GM21390 (cell line): ENCODE results near the gene EDDM13.
"Not testable (repeated sequence)": the region's sequence is repeated elsewhere in the genome, so short reads cannot be mapped to it uniquely, and the experiment has no call there.

Experiments
- ATAC-seq: cut with Tn5 transposase; IDR thresholded peaks from one replicate; pipeline ENCODE4 v1.9.1; 2021; ENCODE audit not compliant: unreplicated experiment

The EDDM13 gene

DNA sequence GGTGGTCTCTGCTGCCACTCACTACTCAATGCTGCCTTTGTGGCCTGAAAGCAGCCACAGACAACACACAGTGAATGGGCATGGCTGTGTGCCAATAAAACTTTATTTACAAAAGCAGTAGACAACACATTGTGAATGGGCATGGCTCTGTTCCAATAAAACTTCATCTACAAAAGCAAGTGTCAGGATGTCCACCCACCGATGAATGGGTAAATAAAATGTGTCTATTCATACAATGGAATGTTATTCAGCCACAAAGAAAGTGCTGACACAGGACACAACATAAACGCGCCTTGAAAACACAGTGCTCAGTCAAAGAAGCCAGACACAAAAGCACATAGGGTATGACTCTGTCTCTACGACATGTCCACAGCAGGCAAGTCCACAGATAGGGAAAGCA lies 22.0 kb downstream of the EDDM13 start:
- ATAC-seq, result no peak

DNA sequence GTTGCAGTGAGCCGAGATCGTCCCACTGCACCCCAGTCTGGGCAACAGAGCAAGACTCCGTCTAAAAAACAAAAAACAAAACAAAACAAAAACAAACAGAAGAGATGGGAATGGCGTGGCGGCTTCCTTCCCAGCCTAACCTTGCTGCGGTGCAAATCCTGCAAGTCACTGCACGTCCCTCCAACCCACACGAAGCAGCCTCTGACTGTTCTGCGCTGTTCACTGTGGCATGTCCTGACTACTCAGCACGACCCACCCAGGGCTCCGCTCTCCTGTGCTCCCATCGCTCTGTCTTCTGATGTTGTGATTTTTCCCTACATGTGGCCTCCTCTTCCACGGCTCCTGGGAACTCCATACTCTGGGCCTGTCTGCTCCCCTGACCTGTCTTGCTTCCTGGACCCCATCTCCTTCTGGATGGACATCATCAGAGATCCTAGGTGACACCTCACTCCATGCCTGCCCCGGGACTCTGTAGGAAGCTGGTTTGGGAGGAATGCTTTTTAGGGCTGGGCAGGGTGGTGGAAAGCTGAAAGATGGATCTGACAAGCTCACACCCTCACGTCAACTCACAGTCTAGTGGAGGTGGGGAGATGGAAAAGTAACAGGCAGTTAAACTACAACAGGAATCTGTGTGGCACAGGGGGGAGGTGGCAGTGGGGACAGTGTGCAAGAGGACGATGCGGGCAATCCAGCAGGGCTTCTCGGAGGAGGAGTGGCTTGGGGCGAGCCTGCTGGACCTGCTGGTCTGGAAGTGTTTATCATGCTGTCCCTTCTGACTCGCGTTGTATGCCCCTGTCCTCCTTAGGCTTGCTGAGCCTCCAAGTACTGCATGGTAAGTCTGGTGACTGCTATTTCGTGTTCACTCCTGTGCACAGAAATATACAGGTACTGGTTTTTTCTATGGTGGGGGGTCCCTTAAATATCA lies 23.2 kb downstream of the EDDM13 start:
- ATAC-seq, result no peak

DNA sequence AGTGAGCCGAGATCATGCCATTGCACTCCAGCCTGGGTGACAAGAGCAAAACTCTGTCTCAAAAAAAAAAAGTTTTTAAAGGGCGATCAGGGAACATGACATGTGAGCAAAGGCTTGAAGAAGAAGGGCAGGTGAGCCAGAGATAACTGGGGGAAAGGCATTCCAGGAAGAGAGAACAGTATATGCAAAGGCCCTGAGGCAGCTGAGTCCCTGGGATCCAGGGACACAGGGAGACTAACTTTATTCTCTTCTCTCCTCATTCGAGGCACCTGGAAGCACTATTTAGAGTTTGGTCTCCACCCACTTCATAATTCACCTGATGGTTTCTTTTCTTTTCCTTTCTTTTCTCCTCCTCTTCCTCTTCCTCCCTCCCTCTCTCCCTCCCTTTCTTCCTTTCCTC lies 24.5 kb downstream of the EDDM13 start:
- no peak for ATAC-seq

DNA sequence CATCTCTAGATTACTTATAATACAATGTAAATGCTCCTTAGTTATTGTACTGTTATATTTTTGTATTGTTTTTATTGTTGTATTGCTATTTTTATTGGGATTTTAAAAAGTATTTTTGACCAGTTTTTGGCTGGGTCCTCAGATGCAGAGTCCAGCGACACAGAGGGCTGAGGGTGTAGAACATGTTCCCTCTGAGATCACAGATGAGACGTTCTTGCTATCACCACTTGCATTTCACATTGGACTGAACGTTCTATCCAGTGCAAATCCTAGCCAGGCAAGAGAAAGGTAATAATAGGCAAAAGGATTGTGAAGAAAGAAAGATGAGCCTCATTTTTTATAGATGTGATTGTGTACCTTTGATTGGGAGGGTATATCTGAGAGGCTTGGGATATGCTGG lies 27.1 kb downstream of the EDDM13 start:
- ATAC-seq, result no peak

DNA sequence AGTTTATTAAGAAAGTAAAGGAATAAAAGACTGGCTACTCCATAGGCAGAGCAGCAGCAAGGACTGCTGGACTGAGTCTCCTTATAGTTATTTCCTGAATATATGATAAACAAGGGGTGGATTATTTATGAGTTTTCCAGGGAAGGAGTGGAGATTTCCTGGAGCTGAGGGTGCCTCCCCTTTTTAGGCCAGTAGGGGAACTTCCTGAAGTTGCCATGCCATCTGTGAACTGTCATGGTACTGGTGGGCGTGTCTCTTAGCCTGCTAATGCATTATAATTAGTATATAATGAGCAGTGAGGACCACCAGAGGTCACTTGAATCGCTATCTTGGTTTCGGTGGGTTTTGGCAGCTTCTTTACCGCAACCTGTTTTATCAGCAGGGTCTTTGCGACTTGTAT lies 28.6 kb downstream of the EDDM13 start:
- no peak for ATAC-seq

DNA sequence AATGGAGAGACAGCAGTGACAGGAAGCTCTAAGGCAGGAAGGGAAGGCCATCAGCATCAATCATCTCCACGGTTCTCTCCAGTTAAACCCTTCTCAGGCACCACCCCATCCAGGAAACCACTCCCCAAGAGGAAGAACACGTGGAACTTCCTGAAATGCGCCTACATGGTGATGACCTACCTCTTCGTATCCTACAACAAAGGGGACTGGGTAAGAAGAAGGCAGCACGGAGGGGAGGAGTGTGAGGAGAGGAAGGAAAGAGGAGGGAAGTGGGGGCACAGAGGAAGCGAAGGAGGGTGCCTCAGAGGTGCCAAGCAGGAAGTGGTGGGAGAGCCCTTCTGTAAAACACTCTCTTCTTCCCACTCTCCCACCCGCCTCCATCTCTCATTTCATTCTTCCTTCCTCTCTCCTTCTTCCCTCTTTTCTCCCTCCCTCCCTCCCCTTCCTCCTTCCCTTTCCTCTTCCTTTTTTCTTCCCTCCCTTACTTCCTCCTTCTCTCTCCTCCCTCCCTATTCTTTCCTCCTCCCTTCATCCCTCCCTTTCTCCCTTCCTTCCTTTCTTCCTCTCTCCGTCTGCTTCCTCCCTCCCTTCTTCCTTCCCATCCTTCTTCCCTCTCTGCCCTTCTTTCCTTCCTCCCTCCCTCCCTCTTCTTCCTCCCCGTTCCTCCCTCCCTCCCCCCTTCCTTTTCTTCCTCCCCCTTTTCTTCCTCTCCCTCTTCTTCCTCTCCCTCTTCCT lies 29.5 kb downstream of the EDDM13 start:
- no peak for ATAC-seq

DNA sequence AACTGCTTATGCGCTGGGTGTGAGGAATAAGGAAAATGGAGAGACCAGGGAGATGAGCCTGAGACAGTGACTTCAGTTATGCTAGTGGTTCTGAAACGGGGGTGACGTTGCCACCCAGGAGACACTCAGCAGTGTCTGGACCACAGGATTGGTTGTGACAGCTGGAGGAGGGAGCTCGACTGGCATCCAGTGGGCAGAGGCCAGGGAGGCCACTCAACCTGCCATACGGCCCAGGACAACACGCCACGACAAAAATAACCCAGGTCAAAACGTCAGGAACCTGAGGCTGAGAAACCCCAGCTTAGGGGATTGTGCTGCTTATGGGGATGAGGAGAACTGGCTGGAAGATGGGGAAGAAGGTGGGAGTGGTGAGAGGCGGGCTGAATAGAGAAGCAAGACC lies 31.7 kb downstream of the EDDM13 start:
- ATAC-seq, result no peak

DNA sequence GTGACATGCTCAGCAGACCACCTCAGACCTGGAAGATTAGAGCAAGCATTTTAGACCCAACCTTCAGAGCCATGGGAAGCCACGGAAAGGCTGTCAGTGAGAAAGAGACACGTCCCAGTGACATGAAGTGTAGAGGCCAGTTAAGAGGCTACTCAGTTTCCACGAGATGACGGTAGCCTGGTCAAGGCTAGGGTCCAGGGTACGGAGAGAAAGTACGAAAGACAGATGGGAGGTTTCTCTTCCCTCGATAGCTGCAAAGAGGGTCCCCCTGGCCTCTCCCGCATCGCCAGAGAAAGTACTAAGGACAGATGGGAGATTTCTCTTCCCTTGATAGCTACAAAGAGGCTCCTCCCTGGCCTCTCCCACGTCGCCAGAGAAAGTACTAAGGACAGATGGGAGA lies 33.5 kb downstream of the EDDM13 start:
- no peak for ATAC-seq

DNA sequence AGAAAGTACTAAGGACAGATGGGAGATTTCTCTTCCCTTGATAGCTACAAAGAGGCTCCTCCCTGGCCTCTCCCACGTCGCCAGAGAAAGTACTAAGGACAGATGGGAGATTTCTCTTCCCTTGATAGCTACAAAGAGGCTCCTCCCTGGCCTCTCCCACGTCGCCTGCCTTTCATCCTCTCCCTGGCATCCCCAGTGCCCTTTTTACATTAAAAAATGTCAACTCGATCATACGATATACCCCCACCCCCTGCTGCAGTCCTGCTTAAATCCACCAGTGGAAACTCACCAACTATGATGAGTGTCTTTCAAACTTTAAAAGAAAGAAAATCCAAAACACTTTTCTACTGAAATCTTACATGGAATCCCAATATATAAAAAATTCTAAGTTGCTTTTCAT lies 34.5 kb downstream of the EDDM13 start:
- not testable (repeated sequence) for ATAC-seq

DNA sequence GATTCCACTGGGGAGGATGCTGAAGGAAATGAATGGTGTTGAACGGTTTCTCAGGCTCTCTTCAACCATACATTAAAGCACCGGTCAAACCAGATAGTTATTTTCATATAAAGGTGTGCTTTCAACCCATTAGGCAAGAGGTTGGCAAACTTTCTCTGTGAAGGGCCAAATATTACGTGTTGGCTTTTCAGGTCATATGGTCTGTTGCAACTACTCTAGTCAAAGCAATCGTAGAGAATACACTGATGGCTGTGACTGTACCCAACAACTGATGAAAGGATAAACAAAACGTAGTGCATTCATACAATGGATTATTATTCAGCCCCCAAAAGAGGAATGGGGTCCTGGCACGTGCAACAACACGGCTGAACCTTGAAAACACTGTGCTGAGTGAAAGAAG lies 36.2 kb downstream of the EDDM13 start:
- ATAC-seq, result no peak

DNA sequence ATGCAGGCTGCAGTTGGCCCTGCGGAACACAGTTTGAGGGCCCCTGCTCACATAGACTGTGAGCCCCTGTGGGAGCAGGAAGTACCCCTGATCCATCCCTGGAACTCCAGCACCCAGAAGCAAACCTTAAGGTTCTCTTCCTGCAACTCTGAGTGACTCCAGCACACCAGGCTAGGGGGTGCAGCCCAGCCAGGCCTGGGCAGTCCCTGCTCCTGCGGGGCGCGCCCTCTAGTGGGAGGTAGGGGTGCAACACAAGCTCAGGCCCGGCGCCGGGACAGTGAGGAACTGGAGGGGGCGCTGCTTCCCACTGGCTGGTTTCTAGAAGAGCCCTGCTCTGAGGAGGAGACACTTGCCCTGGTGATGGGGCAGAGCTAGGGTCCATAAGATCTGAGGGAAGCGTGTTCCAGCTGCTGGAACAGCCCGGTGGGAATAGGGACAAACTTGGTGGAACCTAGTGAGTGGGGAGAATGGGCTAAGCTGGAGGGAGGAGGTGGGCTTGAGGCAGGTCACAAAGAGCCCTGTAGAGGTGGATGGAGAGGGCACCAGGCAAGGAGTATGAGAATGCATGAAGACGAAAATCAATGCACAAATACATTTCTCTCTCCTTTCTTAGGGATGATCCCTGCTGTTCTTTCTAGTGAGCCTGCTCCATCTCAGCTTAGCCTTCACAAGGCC lies 37.1 kb downstream of the EDDM13 start:
- ATAC-seq, result no peak

DNA sequence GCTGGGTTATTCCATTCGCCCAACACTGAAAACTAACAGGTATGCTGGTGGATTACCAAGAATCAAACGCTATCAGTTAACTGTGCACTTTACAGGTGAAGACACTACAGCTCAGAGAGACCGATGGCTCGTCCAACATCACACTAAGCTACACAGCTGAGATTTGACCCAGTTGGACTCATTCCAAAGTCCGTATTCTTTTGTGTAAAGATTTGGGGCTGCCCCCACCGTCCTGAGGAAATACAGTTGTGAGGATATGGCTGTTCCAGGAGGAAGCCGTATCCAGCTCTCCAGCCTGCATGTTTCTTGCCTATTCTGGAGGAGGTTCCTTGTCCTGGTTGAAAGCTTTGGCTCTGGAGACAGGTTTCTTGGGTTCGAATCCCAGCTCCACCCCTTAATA lies 37.9 kb downstream of the EDDM13 start:
- no peak for ATAC-seq

DNA sequence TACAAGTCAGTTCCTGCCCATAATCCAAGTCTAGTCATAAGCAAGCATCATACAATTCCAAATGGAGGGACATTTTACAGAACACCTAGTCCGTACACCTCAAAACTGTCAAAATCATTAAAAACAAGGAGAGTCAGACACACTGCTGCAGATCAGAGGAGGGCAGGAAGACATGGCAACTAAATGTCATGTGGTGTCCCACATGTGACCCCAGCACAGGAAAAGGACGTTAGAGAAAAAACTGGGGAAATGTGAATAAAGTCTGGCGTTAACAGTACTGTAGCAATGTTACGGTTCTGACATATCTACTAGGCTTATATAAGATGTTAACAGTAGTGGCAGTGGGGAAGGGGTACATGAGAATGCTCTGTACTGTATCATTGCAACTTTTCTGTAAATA lies 39.8 kb downstream of the EDDM13 start:
- no peak for ATAC-seq

DNA sequence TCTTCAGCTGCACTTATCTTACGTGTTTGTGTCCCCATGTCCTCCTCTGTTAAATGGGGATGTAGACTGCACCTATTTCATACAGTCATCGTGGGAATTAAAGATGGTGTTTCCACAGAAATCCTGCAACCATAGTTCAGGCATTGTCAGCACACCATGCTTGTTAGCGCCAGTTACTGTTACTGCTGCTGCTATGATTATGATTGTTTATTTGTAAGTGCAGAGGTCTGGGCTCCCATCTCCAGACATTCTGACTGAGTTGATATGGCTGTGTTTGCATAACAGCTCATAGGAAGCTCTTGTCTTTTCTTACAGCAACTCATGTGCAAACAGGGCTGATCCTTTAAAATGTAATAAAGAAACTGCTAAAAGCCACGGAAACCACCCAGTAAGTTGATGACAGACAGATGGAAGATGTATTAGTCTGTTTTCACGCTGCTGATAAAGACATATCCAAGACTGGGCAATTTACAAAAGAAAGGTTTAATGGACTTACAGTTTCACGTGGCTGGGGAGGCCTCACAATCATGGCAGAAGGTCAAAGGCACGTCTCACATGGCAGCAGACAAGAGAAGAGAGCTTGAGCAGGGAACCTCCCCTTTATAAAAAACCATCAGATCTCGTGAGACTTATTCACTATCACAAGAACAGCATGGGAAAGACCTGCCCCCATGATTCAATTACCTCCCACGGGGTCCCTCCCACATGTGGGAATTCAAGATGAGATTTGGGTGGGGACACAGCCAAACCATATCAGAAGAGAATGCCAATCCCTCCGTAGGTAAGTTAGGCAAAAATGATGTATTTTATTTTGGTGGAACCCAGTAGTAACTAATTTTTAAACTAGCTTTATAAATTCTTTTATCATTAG lies 40.5 kb downstream of the EDDM13 start:
- no peak for ATAC-seq

DNA sequence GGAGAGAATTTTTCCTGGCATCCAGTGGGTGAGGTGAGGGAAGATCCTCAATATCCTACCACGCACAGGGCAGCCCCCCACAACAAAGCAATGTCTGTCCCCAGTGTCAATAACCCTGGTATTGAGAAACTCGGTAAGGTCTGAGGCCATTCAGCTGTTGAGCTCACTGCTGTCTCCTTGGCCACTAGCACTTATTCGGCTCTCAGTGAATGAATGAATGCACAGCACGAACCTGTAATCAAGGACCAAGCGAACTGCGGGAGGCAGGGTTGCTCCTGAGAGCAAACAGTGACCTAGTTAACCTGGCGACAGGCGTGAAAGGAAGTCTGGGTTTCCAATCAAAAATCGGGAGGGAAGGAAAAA lies 41.5 kb downstream of the EDDM13 start:
- ATAC-seq, result peak; percentile 1

DNA sequence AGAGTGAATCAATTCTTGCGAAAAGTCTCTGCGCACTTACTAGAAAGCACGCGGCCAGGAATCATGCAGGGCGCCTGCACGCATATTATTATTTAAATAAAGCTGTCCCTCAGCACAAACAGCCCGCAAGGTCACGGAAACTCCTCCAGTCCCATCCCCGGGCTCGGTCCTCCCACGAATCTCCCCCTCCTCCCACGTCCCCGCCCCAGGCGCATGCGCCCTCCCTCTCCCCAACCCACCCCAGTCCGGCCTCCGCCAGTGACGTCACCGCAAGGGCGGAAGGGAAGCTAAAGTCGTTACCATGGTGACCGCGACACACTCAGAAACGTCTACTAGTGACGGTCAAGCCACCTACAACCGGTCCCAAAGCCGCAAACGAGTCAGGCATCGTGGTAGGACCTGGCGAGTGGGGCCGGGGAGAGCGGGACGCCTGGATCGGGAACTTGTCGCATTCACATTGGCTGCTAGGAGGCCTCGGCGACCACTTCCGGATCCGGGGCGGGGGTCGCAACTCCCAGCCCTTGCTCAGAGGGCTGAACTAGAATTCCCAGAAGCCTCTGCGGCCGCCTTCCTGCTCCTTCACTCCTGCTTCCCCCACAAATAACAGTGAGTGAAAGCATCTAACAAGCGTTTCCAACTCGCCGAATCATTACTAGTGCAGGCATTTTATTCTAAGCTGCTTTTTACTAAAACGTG lies 42.0 kb downstream of the EDDM13 start, which contains the start of gene ZSCAN5A:
TSS of gene ZSCAN5A (minus strand) at position 459 of the 696 bp plus-strand sequence. CDS start 89,793 bp downstream, outside the sequence.
- peak; percentile 73 for ATAC-seq

DNA sequence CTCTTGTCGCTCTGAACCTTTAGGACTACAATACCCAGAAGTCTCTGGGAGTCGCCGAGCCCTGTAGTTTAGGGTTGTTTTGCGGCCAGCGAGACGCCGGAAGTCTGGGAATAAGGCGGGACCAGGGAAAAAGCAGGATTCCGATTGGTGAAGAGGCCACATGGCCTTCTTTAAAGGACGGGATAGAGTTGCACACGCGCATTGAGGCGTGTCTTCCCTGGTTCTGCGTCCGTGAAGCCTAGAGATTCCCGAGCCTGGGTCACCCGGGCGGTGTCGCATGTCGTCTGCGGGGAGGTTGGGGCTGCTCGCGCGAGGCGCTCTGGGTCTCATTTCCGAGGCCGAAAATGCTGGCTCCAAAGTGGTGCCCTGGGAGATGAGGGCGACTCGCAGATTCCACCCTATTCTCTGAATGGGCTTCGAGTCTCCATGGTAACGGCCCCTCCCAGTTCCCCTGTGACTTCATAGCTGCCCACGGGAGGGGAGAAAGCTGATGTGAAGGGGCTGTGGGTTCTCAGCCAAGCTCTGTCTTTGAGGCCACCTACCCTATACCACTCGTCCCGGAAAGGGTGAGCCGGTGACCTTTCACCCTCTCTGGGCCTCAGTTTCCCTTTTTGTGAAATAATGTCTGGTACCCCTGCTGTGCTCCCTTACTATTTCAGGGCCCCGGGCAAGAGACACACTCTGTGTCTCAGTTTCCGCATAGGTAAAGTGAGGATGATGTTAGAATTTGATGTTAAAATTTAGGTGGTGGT lies 42.7 kb downstream of the EDDM13 start:
- ATAC-seq, result peak; percentile 72

DNA sequence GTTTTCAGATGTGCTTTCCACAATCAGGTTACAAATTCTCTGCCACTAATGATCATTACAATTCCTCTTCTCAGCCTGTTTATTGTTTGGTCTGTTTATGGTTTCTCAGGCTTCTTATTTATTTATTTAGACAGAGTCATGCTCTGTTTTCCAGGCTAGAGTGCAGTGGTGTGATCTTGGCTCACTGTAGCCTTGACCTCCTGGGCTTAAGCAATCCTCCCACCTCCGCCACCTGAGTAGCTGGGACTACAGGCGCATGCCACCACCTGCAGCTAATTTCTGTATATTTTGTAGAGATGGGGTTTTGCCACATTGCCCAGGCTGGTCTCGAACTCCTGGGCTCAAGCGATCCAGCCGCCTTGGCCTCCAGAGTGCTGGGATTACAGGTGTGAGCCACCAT lies 44.2 kb downstream of the EDDM13 start:
- ATAC-seq, result no peak

DNA sequence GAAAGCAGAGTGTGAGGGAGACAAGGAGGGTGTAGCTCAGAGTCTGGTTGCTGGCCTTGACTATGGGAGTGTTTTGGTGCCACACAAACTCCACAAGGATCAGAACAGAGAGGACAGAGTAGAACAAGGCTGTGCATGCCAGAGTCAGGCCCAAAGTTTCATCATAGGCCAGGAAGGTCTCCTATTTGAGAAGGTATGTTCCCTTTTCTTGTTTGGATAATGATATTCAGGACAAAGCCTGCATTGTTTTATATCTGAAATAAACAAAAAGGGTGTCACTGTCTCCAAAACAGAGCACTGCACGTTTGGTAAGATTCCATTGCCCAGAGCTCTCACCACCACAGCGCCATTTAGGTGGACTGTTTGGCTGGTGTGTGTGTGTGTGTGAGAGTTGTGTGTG lies 45.2 kb downstream of the EDDM13 start:
- no peak for ATAC-seq
